Aorta (tissue), 5 donors: ENCODE results near the gene FCGBP. TPM values are rescaled to one million over a fixed set of nuclear protein-coding genes. Genes with fewer than 3 reads are reported as not detected.
A peak's percentile ranks its signal among the peaks of the same experiment; 100 is the strongest.

Source experiments
- ATAC-seq: fragments of 200-7000 bp; cut with Tn5 transposase; one replicate; pipeline ENCODE4 v1.9.1; 2022; ENCODE audit warnings: moderate library complexity; ENCODE audit not compliant: low FRiP score
- DNase-seq, 2 donors: peaks; one replicate each; pipeline ENCODE4 v3.0.0-alpha.2; 2020
- H3K27ac ChIP-seq, 2 donors: one replicate each; pipeline ENCODE4 v1.5.1; 2013; ENCODE audit warnings: low read length in 2 of 2, mild to moderate bottlenecking in 2 of 2, moderate library complexity in 2 of 2, control low read depth in 1 of 2, inconsistent platforms in 1 of 2, low read depth in 1 of 2
- H3K27me3 ChIP-seq, 2 donors: one replicate each; pipeline ENCODE4 v1.6.1; 2013; ENCODE audit warnings: control low read depth in 1 of 2, low read length in 1 of 2, mild to moderate bottlenecking in 1 of 2, moderate library complexity in 1 of 2; ENCODE audit not compliant: insufficient read depth in 2 of 2, control insufficient read depth in 1 of 2
- H3K36me3 ChIP-seq, 2 donors: one replicate each; pipeline ENCODE4 v1.6.1; 2013; ENCODE audit warnings: control low read depth in 1 of 2, low read length in 1 of 2, mild to moderate bottlenecking in 1 of 2; ENCODE audit not compliant: insufficient read depth in 2 of 2, control insufficient read depth in 1 of 2
- H3K4me1 ChIP-seq, 2 donors: one replicate each; pipeline ENCODE4 v1.6.1; 2013; ENCODE audit warnings: low read length in 2 of 2, control low read depth in 1 of 2, mild to moderate bottlenecking in 1 of 2, moderate library complexity in 1 of 2; ENCODE audit not compliant: insufficient read depth in 2 of 2, control insufficient read depth in 1 of 2
- H3K4me3 ChIP-seq, 2 donors: one replicate each; pipeline ENCODE4 v1.5.1; 2013; ENCODE audit warnings: low read length in 2 of 2, control low read depth in 1 of 2, mild to moderate bottlenecking in 1 of 2
- H3K9me3 ChIP-seq: one replicate; pipeline ENCODE4 v1.6.1; 2013; ENCODE audit warnings: mild to moderate bottlenecking, low read length; ENCODE audit not compliant: control insufficient read depth
- WGBS, 2 donors: extraction: QIAGEN DNeasy Blood & Tissue Kit; methylation state at CpG; one replicate each; pipeline ENCODE4 v1.1.7; 2013; 5-methylcytosine and 5-hydroxymethylcytosine counted together
- intact Hi-C, 2 donors: fragments of 100-400 bp; cut with DNase I; formaldehyde crosslinking; loops; one replicate each; pipeline versions ENCODE4 v1.14.2 to v1.15.0; 2022
- long read RNA-seq, 2 donors: library from polyadenylated mRNA; unstranded; transcript quantifications; one replicate each; pipeline ENCODE4 v2.0.0, GENCODE V29; 2020 to 2021
- polyA plus RNA-seq, 2 donors: library from polyadenylated mRNA; stranded (reverse); fragments of 200-250 nt; gene quantifications; one replicate each; pipeline ENCODE4 v1.2.3, GENCODE V29; 2013
- total RNA-seq, 2 donors: library from RNA; stranded (reverse); fragmentation: NEBNext Ultra II Directional; extraction: Animal tissue kit (Norgen Biotek cat#: 25700); gene quantifications; one replicate each; pipeline ENCODE4 v1.2.1, GENCODE V29; 2021
- donor health status: healthy with polysubstance abuse.
- donor health status: Bipolar disorder and iron deficiency.
- donor health status: DM: no; HTN: no; CAD: no.
- donor health status: DM: no; HTN: no; CAD: no.
- donor health status: DM: yes; HTN: yes; CAD: no.

The FCGBP gene
- 100 to 1,000 TPM in 1 of 2 donors, 10 to 100 TPM in 1; 71.2 to 790 TPM for total RNA-seq
- polyA plus RNA-seq = 10 to 100 TPM in 1 of 2 donors, 1 to 10 TPM in 1; 1.4 to 16.5 TPM
- long read RNA-seq, donor 1, partial matches to known transcripts = 52 of 54 reads
- long read RNA-seq, donor 1, other reads (novel, unspliced or antisense) = 2 of 54 reads
- long read RNA-seq, donor 2, full-length matches to known transcripts = 4 of 254 reads
- long read RNA-seq, donor 2, partial matches to known transcripts = 229 of 254 reads
- long read RNA-seq, donor 2, other reads (novel, unspliced or antisense) = 21 of 254 reads

- WGBS, 2 donors = 69 to 73% methylated on average over 4 to 5 of the region's 5 CpGs
- H3K27me3 ChIP-seq = no peaks in the 10 kb centered on the region
- no peaks in the 10 kb centered on the region for H3K36me3 ChIP-seq
- H3K27ac ChIP-seq = no peak within 1 kb of the TSS
- H3K4me3 ChIP-seq = no peak within 1 kb of the TSS
- no peak for DNase-seq
- no peak for ATAC-seq
- no peaks in the 10 kb centered on the region for H3K9me3 ChIP-seq
- intact Hi-C loops = no loop called here
- no peaks in the 10 kb centered on the region for H3K4me1 ChIP-seq
These were observed at the start of gene FCGBP for GRCh38 chr19:39934584-39935363. Gene FCGBP, minus strand, starts transcription at chr19:39934634.

GRCh38 chr19:39983695-39984300 lies 49.4 kb upstream of the FCGBP start:
- Histone ChIP-seq H3K27ac (no peak overlapping the region), H3K9me3 (no peaks in the 10 kb centered on the region), H3K4me1 (no peaks in the 10 kb centered on the region), H3K4me3 (no peak overlapping the region), H3K27me3 (no peaks in the 10 kb centered on the region), H3K36me3 (peaks cover 0 to 5% of the 10 kb centered on the region in 2 donors)
- intact Hi-C loops = no loop called here
- ATAC-seq = no peak
- WGBS, 2 donors = 93 to 97% methylated on average over 5 of the region's 5 CpGs
- DNase-seq = no peak

- no peak overlapping the region for H3K27ac ChIP-seq
- no peaks in the 10 kb centered on the region for H3K9me3 ChIP-seq
- H3K4me3 ChIP-seq = no peak overlapping the region
- intact Hi-C loops = no loop called here
- peaks cover 0 to 5% of the 10 kb centered on the region in 2 donors for H3K36me3 ChIP-seq
- 96 to 100% methylated on average over 1 of the region's 1 CpG for WGBS, 2 donors
- H3K27me3 ChIP-seq = no peaks in the 10 kb centered on the region
- DNase-seq (no peak), ATAC-seq (no peak)
- no peaks in the 10 kb centered on the region for H3K4me1 ChIP-seq
These were observed 48.4 kb upstream of the FCGBP start for GRCh38 chr19:39982883-39983282.

GRCh38 chr19:39974377-39975155 lies 40.1 kb upstream of the FCGBP start:
- intact Hi-C loops = loop anchor here in 1 of 2 donors (5.0 kb wide), 1 partner anchor 127 kb away; the partner anchor contains the start of gene FBL
- no peak for ATAC-seq
- WGBS, 2 donors = 93 to 95% methylated on average over 24 of the region's 24 CpGs

GRCh38 chr19:39971380-39972035 lies 37.1 kb upstream of the FCGBP start:
- Histone ChIP-seq H3K27ac (peak overlapping the region in 1 of 2 donors; percentile 88), H3K9me3 (no peaks in the 10 kb centered on the region), H3K4me3 (peak overlapping the region; percentile 79 to 91), H3K27me3 (no peaks in the 10 kb centered on the region), H3K4me1 (no peaks in the 10 kb centered on the region), H3K36me3 (peaks cover 0 to 3% of the 10 kb centered on the region in 2 donors)
- WGBS, 2 donors = 1% methylated on average over 21 of the region's 21 CpGs
- no peak for ATAC-seq
- intact Hi-C loops = loop anchor here in 1 of 2 donors (2.0 to 5.0 kb wide), 2 partner anchors 124 to 179 kb away; partner anchors contain the start of gene FBL
- DNase-seq = peak in 1 of 2 donors; percentile 77

More at GRCh38 chr19:39974377-39975155, 40.1 kb upstream of the FCGBP start:
- H3K4me3 ChIP-seq = no peak overlapping the region
- peaks cover 0 to 3% of the 10 kb centered on the region in 2 donors for H3K36me3 ChIP-seq
- no peaks in the 10 kb centered on the region for H3K27me3 ChIP-seq
- no peak overlapping the region for H3K27ac ChIP-seq
- H3K9me3 ChIP-seq = no peaks in the 10 kb centered on the region
- H3K4me1 ChIP-seq = no peaks in the 10 kb centered on the region
- no peak for DNase-seq

GRCh38 chr19:39970675-39971379 lies 36.4 kb upstream of the FCGBP start, which contains the start of gene PSMC4:
Gene PSMC4, plus strand, starts transcription at chr19:39971165. Its CDS starts 38 bp downstream, at chr19:39971203.
- intact Hi-C loops = loop anchor here (1.0 to 5.0 kb wide), 3 partner anchors 124 to 178 kb away; partner anchors contain the start of gene FBL (in 1 of the 2)
- Histone ChIP-seq H3K9me3 (no peaks in the 10 kb centered on the region), H3K36me3 (peaks cover 0 to 3% of the 10 kb centered on the region in 2 donors), H3K27me3 (no peaks in the 10 kb centered on the region), H3K4me1 (no peaks in the 10 kb centered on the region), H3K27ac (peak within 1 kb of the TSS in 1 of 2 donors; percentile 88), H3K4me3 (peak within 1 kb of the TSS; percentile 79 to 91)
- ATAC-seq = peak; percentile 100
- DNase-seq = peak; percentile 99
- WGBS, 2 donors = 1% methylated on average over 47 of the region's 47 CpGs

- Histone ChIP-seq H3K27me3 (no peaks in the 10 kb centered on the region), H3K4me3 (peak overlapping the region; percentile 51 to 69), H3K9me3 (no peaks in the 10 kb centered on the region), H3K36me3 (peaks cover 0 to 3% of the 10 kb centered on the region in 2 donors), H3K27ac (peak overlapping the region in 1 of 2 donors; percentile 81), H3K4me1 (no peaks in the 10 kb centered on the region)
- DNase-seq = no peak
- no peak for ATAC-seq
- WGBS, 2 donors = 2% methylated on average over 10 to 11 of the region's 11 CpGs
- intact Hi-C loops = loop anchor here (1.0 to 5.0 kb wide), 3 partner anchors 123 to 178 kb away; partner anchors contain the start of gene FBL (in 1 of the 2)
These were observed 35.9 kb upstream of the FCGBP start for GRCh38 chr19:39970425-39970674.
